ENCODE measurements around the gene PDCL2. TPM values are rescaled to one million over a fixed set of nuclear protein-coding genes. Genes with fewer than 3 reads are reported as not detected.

The PDCL2 gene
- polyA plus RNA-seq, 3 donors, result not detected

- peak overlapping the region; percentile 85 for H3K27ac ChIP-seq (ENCODE audit: low read depth, low read length)
- 0 to 3% (median 2%) methylated on average over 8 to 16 of the region's 16 CpGs for WGBS, 3 donors
These were observed 45.6 kb downstream of the PDCL2 start for GRCh38 chr4:55546506-55546755.

- H3K27ac ChIP-seq (ENCODE audit: low read depth, low read length), result peak overlapping the region; percentile 85
- 0 to 1% (median 0%) methylated on average over 72 to 86 of the region's 87 CpGs for WGBS, 3 donors
These were observed 46.2 kb downstream of the PDCL2 start for GRCh38 chr4:55545641-55546505.

GRCh38 chr4:55545151-55545550 is 46.9 kb downstream of the PDCL2 start:
- 1 to 3% (median 2%) methylated on average over 6 of the region's 6 CpGs for WGBS, 3 donors
- no peak overlapping the region for H3K27ac ChIP-seq (ENCODE audit: low read depth, low read length)

- H3K27ac ChIP-seq (ENCODE audit: low read depth, low read length), result no peak overlapping the region
These were observed 48.2 kb downstream of the PDCL2 start for GRCh38 chr4:55543858-55544257.

DNA sequence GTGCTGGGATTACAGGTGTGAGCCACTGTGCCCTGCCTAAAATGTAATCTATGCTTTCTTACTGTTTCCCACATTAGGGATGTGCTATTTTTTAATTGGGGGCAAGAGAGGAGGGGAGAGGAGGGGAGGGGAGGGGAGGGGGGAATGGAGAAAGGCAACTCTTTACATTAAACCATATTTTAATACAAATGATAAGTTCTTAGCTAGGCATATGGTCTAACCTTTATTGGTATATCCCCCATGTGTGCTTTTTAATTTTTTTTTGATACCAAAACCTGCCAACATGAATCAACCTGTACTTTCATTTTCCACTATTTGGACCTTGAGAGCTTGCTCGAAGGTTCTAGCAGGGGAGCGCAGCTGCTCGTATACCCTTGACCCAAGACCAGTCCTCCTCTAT is 51.8 kb downstream of the PDCL2 start:
- no peak overlapping the region for H3K27ac ChIP-seq (ENCODE audit: low read depth, low read length)
- 97 to 98% (median 98%) methylated on average over 3 of the region's 3 CpGs for WGBS, 3 donors

GRCh38 chr4:55539658-55540057 is 52.4 kb downstream of the PDCL2 start:
- no peak overlapping the region for H3K27ac ChIP-seq (ENCODE audit: low read depth, low read length)
- WGBS, 3 donors, result 67 to 98% (median 90%) methylated on average over 2 of the region's 2 CpGs

DNA sequence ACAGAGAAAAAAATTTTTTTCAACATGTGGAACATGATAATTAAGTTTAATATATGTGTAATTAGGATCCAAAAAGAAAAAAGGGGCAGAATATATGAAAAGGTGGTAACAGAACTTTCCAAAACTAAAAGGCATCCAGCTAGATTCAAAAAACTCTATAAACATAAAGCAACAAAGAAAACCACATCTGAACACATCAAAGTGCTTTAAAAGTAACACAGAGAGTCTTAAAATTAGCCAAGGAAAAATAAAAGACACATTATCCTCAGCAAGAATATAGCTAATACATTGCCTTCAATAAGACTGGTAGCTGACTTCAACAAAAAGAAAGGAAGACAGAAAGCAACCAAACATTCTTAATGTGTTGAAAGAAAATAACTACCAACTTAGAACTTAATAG is 53.5 kb downstream of the PDCL2 start:
- no peak overlapping the region for H3K27ac ChIP-seq (ENCODE audit: low read depth, low read length)

- H3K27ac ChIP-seq (ENCODE audit: low read depth, low read length), result no peak overlapping the region
These were observed 57.7 kb downstream of the PDCL2 start for GRCh38 chr4:55534306-55534705.

- WGBS, 3 donors, result 73 to 98% (median 81%) methylated on average over 4 of the region's 4 CpGs
These were observed 61.4 kb downstream of the PDCL2 start for GRCh38 chr4:55530691-55531090.

GRCh38 chr4:55530167-55530566 is 61.9 kb downstream of the PDCL2 start:
- H3K27ac ChIP-seq (ENCODE audit: low read depth, low read length), result no peak overlapping the region
- WGBS, 3 donors, result 71 to 96% (median 95%) methylated on average over 4 of the region's 4 CpGs

More at GRCh38 chr4:55530691-55531090, 61.4 kb downstream of the PDCL2 start:
- no peak overlapping the region for H3K27ac ChIP-seq (ENCODE audit: low read depth, low read length)

DNA sequence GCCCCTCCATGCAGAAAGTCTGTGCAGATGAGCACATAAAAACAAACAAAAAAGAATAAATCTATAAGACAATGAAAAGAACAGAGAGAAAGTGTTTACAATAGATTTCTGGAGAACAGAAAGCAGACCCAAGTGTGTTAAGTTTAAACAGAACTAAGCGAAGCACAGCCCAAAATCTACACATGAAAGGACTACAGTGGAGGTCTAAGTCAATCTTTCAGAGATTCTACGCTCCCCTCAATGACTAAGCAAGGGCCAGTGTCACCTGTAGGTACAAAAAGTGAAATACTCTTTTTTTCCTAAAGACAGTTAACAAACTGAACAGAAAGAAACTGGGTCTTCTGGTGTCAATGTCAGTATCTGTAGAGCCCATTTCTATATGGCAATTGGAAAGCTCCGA is 63.6 kb downstream of the PDCL2 start:
- WGBS, 3 donors, result 90 to 93% (median 92%) methylated on average over 3 of the region's 3 CpGs
- H3K27ac ChIP-seq (ENCODE audit: low read depth, low read length), result no peak overlapping the region

- H3K27ac ChIP-seq (ENCODE audit: low read depth, low read length), result no peak overlapping the region
These were observed 67.0 kb downstream of the PDCL2 start for GRCh38 chr4:55524844-55525571.

GRCh38 chr4:55518442-55518841 is 73.6 kb downstream of the PDCL2 start:
- no peak overlapping the region for H3K27ac ChIP-seq (ENCODE audit: low read depth, low read length)

More at GRCh38 chr4:55524844-55525571, 67.0 kb downstream of the PDCL2 start:
- WGBS, 3 donors, result 79 to 94% (median 90%) methylated on average over 4 of the region's 4 CpGs

DNA sequence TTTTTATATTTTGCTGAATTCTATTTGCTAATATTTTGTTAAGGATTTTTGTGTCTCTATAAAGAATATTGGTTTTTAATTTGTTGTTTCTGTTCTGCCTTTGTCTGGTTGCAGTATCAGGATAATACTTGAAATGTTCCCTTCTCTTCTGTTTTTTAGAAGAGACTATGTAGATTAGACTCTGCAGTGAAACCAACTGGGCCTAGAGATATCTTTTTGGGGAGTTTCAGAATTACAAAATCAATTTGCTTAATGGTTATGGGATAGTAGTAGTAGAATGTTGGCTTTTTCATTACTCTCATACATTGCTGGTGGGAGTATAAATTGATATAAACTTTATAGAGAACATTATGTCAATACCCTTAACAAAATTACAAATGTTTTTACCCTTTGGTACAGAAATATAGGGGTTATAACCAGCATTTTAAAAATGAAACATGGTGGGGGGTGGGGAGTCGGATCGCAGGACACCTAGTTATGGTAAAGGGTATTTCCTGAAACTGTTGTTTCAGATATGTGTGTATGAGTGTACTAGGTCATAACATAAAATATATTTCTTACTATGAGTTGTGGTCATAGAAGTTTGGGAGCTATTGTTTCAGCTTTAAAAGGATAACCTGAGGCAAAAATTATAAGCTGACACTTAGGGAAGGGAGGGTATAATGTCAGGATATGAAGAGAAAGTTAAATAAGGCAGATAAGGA is 74.4 kb downstream of the PDCL2 start:
- WGBS, 3 donors, result 93 to 96% (median 93%) methylated on average over 2 of the region's 2 CpGs
- no peak overlapping the region for H3K27ac ChIP-seq (ENCODE audit: low read depth, low read length)

DNA sequence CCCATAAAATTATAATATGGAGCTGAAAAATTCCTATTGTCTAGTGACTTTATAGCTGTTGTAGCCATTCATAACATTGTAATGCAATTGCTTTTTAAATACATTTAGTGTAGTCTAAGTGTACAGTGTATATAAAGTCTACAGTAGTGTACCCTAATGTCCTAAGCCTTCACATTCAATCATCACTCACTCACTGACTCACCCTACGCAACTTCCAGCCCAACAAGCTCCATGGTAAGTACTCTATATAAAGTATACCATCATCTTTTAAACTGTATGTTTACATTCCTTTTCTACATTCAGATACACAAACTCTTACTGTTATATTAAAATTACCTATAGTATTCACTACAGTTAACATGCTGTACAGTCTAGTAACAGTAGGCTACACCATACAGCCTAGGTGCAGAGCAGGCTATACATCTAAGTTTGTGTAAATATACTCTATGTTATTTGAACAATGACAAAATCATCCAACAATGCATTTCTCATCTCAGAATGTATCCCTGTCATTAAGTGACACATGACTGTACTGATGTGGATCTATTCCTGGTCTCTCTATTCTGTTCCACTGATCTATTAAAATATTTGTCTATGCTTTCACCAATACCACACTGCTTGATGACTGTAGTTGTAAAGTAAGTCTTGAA is 79.0 kb downstream of the PDCL2 start:
- WGBS, 3 donors, result 95 to 100% (median 98%) methylated on average over 1 of the region's 1 CpG
- H3K27ac ChIP-seq (ENCODE audit: low read depth, low read length), result no peak overlapping the region

- H3K27ac ChIP-seq (ENCODE audit: low read depth, low read length), result no peak overlapping the region
These were observed 80.0 kb downstream of the PDCL2 start for GRCh38 chr4:55512077-55512476.

GRCh38 chr4:55510685-55511084 is 81.4 kb downstream of the PDCL2 start:
- H3K27ac ChIP-seq (ENCODE audit: low read depth, low read length), result no peak overlapping the region

More at GRCh38 chr4:55512077-55512476, 80.0 kb downstream of the PDCL2 start:
- 97 to 100% (median 99%) methylated on average over 1 of the region's 1 CpG for WGBS, 3 donors

GRCh38 chr4:55509266-55509665 is 82.8 kb downstream of the PDCL2 start:
- 74 to 79% (median 78%) methylated on average over 3 of the region's 3 CpGs for WGBS, 3 donors
- H3K27ac ChIP-seq (ENCODE audit: low read depth, low read length), result no peak overlapping the region

DNA sequence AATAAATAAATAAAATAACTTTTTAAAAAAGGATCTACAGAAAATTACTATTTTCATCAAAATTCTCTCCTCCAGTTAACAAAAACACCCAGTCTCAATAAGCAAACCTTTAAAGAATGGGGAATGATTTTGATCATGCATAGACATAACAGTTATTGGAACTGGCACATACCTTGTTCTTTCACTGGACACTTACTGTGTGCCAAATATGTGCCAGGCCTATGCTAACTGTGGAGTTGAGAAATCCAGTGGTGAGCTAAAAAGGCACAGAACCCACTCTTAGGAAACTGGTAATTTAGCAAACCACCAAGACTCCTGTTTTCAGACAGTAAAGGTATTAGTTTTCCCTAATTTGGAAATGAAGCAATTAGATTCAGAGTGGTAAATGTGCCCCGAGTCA is 84.4 kb downstream of the PDCL2 start:
- no peak overlapping the region for H3K27ac ChIP-seq (ENCODE audit: low read depth, low read length)
- WGBS, 3 donors, result 78 to 94% (median 92%) methylated on average over 1 of the region's 1 CpG
